Immature natural killer cell (primary cell): ENCODE data around the gene OR4M1. TPM values are rescaled to one million over a fixed set of nuclear protein-coding genes. Genes with fewer than 3 reads are reported as not detected.
"Not testable (repeated sequence)": the region's sequence is repeated elsewhere in the genome, so short reads cannot be mapped to it uniquely, and the experiment has no call there.

Source experiments
- DNase-seq, 3 donors: peaks; one replicate each; pipeline ENCODE4 v3.0.0; 2022; ENCODE audit warnings: mixed read lengths in 1 of 3
- H3K27ac Mint-ChIP-seq, 6 donors: one replicate each; pipeline ENCODE4 v1.8.0; 2020; ENCODE audit warnings: mixed read lengths in 6 of 6, mild to moderate bottlenecking in 5 of 6, inconsistent platforms in 4 of 6, moderate library complexity in 3 of 6
- H3K27me3 Mint-ChIP-seq, 3 donors: one replicate each; pipeline ENCODE4 v1.8.0; 2020 to 2021; ENCODE audit warnings: low read depth in 3 of 3, mild to moderate bottlenecking in 3 of 3, mixed read lengths in 3 of 3, moderate library complexity in 3 of 3, inconsistent platforms in 1 of 3
- H3K36me3 Mint-ChIP-seq, 3 donors: one replicate each; pipeline ENCODE4 v1.8.0; 2020; ENCODE audit warnings: mixed read lengths in 3 of 3, inconsistent platforms in 2 of 3, mild to moderate bottlenecking in 2 of 3
- H3K4me1 Mint-ChIP-seq, 2 donors: one replicate each; pipeline ENCODE4 v1.8.0; 2020; ENCODE audit warnings: inconsistent platforms in 2 of 2, mild to moderate bottlenecking in 2 of 2, mixed read lengths in 2 of 2, moderate library complexity in 1 of 2
- H3K4me3 Mint-ChIP-seq, 5 donors: one replicate each; pipeline ENCODE4 v1.8.0; 2020; ENCODE audit warnings: mild to moderate bottlenecking in 5 of 5, mixed read lengths in 5 of 5, inconsistent platforms in 3 of 5, moderate library complexity in 3 of 5
- H3K9me3 Mint-ChIP-seq, 6 donors: one replicate each; pipeline ENCODE4 v1.8.0; 2020; ENCODE audit warnings: mild to moderate bottlenecking in 6 of 6, mixed read lengths in 6 of 6, inconsistent platforms in 4 of 6, moderate library complexity in 3 of 6
- polyA plus RNA-seq, 3 donors: library from polyadenylated mRNA; unstranded; fragments of 300-500 nt; fragmentation: Illumina TruSeq; gene quantifications; one replicate each; pipeline ENCODE4 v1.2.3, GENCODE V29; 2021

Gene OR4M1
- polyA plus RNA-seq, 3 donors from 2014 or later = not detected

DNA sequence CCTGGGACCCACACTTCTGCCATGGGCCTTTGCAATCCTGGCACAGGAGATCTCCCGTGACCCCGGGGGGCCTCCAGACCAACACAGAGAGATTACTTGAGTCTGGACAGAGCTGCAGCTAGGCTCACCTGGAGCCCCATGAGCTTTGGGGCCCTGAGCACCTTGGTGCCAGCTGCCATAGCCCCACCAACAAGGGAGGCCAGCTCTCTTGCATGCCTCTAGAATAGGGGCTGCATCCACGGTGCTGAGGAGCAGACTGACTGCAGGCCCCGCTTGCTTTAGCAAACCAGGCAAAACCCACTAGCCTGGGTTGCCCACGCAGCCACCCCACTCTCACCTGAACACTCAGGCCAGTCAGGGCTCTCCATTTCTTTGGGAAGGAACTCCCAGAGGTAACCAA lies 26.6 kb downstream of the OR4M1 start:
- no peak overlapping the region for H3K4me3 Mint-ChIP-seq
- no peaks in the 10 kb centered on the region for H3K4me1 Mint-ChIP-seq
- peaks cover 0 to 2% (median 0%) of the 10 kb centered on the region in 3 donors for H3K27me3 Mint-ChIP-seq
- H3K9me3 Mint-ChIP-seq = peaks cover 2 to 21% (median 8%) of the 10 kb centered on the region in 6 donors
- no peaks in the 10 kb centered on the region for H3K36me3 Mint-ChIP-seq
- no peak overlapping the region for H3K27ac Mint-ChIP-seq
- DNase-seq = no peak

DNA sequence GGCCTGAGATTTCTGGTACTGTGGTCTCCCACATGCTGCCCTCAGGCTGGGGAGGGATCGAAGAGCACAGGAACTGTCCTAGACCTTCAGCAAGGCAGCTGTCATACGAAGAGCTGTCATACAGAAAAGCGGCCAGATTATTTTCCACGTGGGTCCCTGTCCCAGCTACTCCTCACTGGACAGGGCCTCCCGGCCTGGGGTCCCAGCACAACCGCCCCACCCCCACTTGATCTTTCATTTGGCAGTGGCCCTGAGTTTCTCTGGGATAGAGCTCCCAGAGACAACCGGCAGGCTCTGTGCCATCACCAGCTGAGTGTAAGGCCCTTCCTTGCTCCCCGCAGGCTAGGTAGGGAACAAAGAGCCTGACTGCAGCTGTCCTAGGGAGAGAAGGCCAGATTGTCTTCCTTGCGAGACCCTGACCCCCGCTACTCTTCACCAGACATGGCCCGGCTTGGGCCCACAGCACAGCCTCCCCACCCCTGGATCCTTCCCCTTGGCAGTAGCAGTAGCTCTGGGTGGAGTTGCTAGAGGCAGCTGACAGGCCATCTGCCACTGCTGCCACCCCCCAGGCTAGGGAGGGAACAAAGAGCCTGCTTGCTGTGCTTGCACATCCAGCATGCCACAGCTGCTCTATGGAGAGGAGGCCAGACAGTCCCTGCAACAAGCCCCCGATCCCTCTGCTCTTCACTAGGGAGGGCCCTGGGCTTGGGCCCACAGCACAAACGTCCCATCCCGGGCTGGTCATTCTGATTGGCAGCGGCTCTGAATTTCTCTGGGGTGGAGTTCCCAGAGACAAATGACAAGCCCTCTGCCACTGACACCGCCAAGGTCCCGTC lies 27.2 kb downstream of the OR4M1 start:
- H3K4me1 Mint-ChIP-seq = no peaks in the 10 kb centered on the region
- peaks cover 2 to 21% (median 8%) of the 10 kb centered on the region in 6 donors for H3K9me3 Mint-ChIP-seq

DNA sequence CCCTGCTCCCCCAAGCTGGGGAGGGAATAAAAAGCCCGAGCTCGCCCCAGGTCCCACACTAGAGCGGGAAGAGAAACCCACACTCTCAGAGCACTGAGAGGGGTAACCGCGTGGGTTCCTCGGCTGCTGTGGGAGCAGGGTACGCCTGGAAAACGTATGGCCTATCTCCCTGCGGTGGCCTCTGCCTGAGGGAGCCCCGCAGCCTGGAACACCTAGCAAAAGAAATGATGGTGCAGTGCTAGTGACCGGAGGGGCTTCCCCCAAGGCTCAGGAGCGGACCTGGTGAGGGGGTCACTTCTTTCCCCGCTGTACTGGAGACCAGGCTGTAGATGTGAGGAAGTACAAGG lies 27.8 kb downstream of the OR4M1 start:
- Mint-ChIP-seq H3K27ac (no peak overlapping the region), H3K36me3 (no peaks in the 10 kb centered on the region), H3K4me1 (no peaks in the 10 kb centered on the region), H3K4me3 (no peak overlapping the region), H3K27me3 (peaks cover 0 to 2% (median 0%) of the 10 kb centered on the region in 3 donors), H3K9me3 (peaks cover 2 to 21% (median 8%) of the 10 kb centered on the region in 6 donors)
- DNase-seq = no peak

More for the DNA sequence above, 27.2 kb downstream of the OR4M1 start:
- Mint-ChIP-seq H3K27ac (no peak overlapping the region), H3K4me3 (no peak overlapping the region), H3K27me3 (peaks cover 0 to 2% (median 0%) of the 10 kb centered on the region in 3 donors), H3K36me3 (no peaks in the 10 kb centered on the region)
- DNase-seq = no peak

DNA sequence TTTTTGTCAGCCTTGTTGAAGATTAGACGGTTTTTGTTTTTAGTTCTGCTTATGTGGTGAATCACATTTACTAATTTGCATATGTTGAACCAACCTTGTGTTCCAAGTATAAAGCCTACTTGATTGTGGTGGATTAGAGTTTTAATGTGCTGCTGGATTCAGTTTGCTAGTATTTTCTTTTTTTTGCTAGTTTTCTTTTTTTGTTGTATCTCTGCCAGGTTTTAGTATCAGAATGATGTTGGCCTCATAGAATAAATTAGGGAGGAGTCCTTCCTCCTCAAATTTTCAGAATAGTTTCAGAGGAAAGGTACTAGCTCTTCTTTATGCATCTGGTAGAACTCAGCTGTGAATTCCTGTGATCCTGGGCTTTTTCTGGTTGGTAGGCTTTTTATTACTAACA lies 30.2 kb downstream of the OR4M1 start, which contains the start of gene OR4N2:
OR4N2 (plus strand) TSS at position 301 of the 400 bp plus-strand sequence. CDS start 23,679 bp downstream, outside the sequence.
- H3K4me1 Mint-ChIP-seq, H3K27ac Mint-ChIP-seq, DNase-seq, H3K36me3 Mint-ChIP-seq, H3K4me3 Mint-ChIP-seq, H3K27me3 Mint-ChIP-seq: not testable (repeated sequence)
- peaks cover 4 to 22% (median 7%) of the 10 kb centered on the region in 6 donors for H3K9me3 Mint-ChIP-seq

DNA sequence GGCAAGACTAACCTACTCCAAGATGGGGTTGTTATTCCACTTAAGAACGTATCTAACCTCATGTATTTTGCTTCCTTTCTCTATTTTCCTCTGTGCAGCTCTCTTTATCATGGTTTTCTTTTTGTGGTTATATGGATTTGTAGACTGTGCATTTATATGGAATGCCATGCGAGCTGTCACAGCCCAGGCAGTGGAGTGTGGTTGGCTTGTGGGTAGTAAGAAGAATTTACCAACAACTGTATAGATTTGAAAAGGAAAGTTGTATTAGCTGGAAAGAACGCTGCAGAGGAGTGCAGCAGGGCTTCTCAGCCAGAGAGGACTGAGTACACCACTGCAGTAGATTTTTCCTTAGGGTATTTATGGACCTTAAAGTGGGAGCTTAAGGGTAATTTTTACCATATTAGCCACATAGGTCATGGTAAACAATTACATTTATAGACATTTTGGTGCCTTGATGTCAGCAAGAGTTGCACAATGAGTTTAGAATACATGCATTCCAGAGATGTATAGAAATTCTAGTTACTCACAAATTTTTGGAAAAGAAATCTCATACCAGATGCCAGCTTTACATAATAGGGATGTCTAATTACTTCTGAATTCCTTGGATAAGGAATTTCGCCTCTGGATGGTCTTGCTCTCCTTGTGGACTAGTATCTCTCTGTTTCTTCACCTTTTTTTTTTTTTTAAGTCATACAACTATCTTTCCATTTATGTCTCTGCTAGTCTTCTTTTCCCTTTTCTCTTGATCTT lies 40.0 kb downstream of the OR4M1 start:
- not testable (repeated sequence) for H3K36me3 Mint-ChIP-seq, H3K27me3 Mint-ChIP-seq, H3K4me1 Mint-ChIP-seq, H3K4me3 Mint-ChIP-seq, H3K27ac Mint-ChIP-seq, DNase-seq
- peaks cover under 1 to 24% (median 8%) of the 10 kb centered on the region in 6 donors for H3K9me3 Mint-ChIP-seq

DNA sequence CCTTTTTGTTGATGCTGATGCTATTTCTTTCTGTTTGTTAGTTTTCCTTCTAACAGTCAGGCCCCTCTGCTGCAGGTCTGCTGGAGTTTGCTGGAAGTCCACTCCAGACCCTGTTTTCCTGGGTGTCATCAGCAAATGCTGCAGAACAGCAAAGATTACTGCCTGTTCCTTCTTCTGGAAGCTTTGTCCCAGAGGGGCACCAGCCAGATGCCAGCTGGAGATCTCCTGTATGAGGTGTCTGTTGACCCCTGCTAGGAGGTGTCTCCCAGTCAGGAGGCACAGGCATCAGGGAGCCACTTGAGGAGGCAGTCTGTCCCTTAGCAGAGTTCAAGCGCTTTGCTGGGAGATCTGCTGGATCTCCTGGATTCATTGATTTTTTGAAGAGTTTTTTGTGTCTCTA lies 46.6 kb downstream of the OR4M1 start:
- H3K27ac Mint-ChIP-seq, H3K36me3 Mint-ChIP-seq, H3K4me3 Mint-ChIP-seq, H3K4me1 Mint-ChIP-seq, DNase-seq, H3K27me3 Mint-ChIP-seq: not testable (repeated sequence)
- peaks cover 9 to 18% (median 13%) of the 10 kb centered on the region in 6 donors for H3K9me3 Mint-ChIP-seq

DNA sequence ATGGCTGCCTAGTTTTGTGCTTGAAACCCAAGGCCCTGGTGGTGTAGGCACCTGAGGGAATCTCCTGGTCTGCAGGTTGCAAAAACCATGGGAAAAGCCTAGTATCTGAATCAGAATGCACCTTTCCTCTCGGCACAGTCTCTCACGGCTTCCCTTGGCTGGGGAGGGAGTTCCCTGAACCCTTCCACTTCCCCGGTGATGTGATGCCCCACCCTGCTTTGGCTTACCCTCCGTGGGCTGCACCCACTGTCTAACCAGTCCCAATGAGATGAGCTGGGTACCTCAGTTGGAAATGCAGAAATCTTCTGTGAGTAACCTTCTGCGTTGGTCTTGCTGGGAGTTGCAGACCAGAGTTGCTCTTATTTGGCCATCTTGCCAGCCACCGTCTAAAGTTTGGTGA lies 47.7 kb downstream of the OR4M1 start:
- DNase-seq, H3K36me3 Mint-ChIP-seq, H3K4me3 Mint-ChIP-seq, H3K27ac Mint-ChIP-seq, H3K4me1 Mint-ChIP-seq, H3K27me3 Mint-ChIP-seq: not testable (repeated sequence)
- peaks cover 9 to 18% (median 13%) of the 10 kb centered on the region in 6 donors for H3K9me3 Mint-ChIP-seq

DNA sequence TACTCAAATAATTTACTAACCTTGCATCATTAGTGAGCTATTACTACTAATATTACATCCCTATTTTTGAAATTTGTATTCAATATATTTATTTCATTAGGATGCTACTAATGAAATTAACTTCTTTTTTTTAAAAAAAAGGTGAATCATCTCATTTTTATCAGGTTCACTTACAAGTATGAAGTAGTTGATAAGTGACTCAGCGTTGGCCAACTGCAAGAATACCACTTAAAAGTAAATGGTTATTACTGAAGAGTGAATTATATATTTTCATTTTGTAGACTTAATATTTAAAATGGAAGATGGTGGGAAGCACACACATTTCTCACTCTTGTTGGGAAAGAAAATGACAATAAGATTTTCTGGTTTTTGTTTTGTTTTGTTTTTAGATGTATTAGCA lies 49.9 kb downstream of the OR4M1 start:
- no peak for DNase-seq
- H3K4me1 Mint-ChIP-seq = no peaks in the 10 kb centered on the region
- H3K9me3 Mint-ChIP-seq = peaks cover 9 to 18% (median 13%) of the 10 kb centered on the region in 6 donors
- H3K36me3 Mint-ChIP-seq = peaks cover 0 to 4% (median 0%) of the 10 kb centered on the region in 3 donors
- H3K4me3 Mint-ChIP-seq = no peak overlapping the region
- H3K27ac Mint-ChIP-seq = no peak overlapping the region
- peaks cover 0 to 2% (median 0%) of the 10 kb centered on the region in 3 donors for H3K27me3 Mint-ChIP-seq

DNA sequence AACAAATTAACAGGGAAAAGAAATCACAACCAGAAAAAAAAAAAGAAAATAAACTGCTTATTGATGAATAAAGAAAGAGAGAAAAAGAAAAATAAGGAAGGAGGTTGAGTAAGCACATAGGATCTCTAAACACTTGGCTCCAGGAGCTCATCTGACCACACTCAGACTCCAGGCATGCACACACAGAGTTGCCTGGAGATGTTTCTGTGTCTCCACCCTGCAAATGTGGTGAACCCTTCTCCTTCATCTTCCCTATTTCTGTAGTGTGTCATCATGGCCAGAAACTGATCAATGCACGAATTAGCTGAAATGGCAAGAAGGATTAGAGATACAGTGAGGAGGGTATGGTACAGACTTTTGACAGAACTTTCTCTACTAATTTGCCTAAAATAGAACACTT lies 50.5 kb downstream of the OR4M1 start:
- no peak for DNase-seq
- Mint-ChIP-seq H3K4me3 (no peak overlapping the region), H3K36me3 (peaks cover 0 to 4% (median 0%) of the 10 kb centered on the region in 3 donors), H3K4me1 (no peaks in the 10 kb centered on the region), H3K27ac (no peak overlapping the region), H3K27me3 (peaks cover 0 to 2% (median 0%) of the 10 kb centered on the region in 3 donors), H3K9me3 (peaks cover 9 to 16% (median 11%) of the 10 kb centered on the region in 6 donors)

DNA sequence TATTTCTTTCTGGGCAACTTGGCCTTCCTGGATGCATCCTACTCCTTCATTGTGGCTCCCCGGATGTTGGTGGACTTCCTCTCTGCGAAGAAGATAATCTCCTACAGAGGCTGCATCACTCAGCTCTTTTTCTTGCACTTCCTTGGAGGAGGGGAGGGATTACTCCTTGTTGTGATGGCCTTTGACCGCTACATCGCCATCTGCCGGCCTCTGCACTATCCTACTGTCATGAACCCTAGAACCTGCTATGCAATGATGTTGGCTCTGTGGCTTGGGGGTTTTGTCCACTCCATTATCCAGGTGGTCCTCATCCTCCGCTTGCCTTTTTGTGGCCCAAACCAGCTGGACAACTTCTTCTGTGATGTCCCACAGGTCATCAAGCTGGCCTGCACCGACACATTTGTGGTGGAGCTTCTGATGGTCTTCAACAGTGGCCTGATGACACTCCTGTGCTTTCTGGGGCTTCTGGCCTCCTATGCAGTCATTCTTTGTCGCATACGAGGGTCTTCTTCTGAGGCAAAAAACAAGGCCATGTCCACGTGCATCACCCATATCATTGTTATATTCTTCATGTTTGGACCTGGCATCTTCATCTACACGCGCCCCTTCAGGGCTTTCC lies 54.4 kb downstream of the OR4M1 start:
- not testable (repeated sequence) for H3K9me3 Mint-ChIP-seq, H3K4me1 Mint-ChIP-seq, DNase-seq, H3K4me3 Mint-ChIP-seq, H3K36me3 Mint-ChIP-seq, H3K27ac Mint-ChIP-seq, H3K27me3 Mint-ChIP-seq

DNA sequence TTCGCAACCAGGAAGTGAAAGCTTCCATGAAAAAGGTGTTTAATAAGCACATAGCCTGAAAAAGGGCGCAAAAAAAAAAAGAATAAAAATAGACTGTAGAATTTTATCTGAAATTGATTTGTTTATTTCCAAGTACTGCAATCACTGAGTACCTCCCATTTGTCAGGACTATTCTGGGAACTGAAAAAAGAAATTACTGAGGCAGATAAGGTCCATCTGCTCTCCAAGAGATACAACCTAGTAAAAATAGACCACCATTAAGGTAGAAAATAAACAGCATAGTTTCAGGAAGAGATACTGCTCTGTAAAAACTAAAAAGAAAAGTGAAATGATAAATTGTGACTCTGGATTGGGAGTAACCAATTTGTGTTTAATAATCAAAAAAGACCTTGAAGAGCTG lies 55.0 kb downstream of the OR4M1 start:
- H3K27me3 Mint-ChIP-seq = peaks cover 0 to 2% (median 0%) of the 10 kb centered on the region in 3 donors
- no peak overlapping the region for H3K4me3 Mint-ChIP-seq
- H3K36me3 Mint-ChIP-seq = no peaks in the 10 kb centered on the region
- H3K4me1 Mint-ChIP-seq = no peaks in the 10 kb centered on the region
- H3K27ac Mint-ChIP-seq = no peak overlapping the region
- H3K9me3 Mint-ChIP-seq = peaks cover 1 to 11% (median 9%) of the 10 kb centered on the region in 6 donors
- DNase-seq = no peak
